GM21515 (cell line): ENCODE data around the gene UBE2U.

ENCODE experiments used
- ATAC-seq: cut with Tn5 transposase; IDR thresholded peaks from one replicate; pipeline ENCODE4 v1.9.1; 2021; ENCODE audit not compliant: unreplicated experiment

UBE2U gene

DNA sequence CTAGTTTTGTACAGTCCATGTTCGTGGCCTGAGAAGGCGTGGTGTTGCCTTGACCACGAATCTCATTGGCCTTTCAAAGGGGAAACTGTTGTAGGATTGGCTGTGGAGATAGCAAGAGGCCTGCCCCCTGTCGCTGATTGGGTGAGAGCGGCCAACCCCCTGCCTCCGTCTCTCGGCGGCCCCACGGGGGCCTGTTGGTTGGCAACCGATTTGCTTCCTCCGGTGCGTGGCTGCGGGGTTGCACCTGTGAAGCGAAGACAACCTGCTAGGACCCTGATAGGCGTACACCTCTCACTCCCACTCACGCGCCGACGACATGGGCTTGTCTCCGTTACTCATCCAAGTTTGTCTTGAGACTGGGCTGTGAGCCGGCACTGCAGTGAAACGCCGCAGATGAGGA is at the start of gene UBE2U:
UBE2U (plus strand) TSS at position 204 of the 400 bp plus-strand sequence. CDS start 428 bp downstream, outside the sequence.
- ATAC-seq, result no peak

DNA sequence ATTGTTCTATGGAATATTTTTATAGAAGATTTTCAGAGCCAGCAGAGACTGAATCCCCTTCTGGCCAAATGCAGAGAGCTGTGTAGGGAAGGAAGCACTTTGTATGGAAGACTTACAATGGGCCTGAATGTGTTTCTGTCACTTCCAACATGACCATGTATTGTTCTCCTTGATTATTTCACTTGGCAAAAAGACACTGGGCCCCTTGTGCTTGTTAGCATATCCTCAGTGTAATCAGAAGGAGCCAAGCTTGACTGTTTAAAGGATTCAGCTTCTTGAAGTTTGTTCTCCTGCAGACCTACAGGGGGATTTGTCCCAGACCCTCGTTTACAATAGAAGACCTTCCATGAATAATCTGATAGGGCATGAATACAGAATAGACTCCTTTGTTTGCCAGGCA is 48.1 kb upstream of the UBE2U start:
- ATAC-seq, result no peak

DNA sequence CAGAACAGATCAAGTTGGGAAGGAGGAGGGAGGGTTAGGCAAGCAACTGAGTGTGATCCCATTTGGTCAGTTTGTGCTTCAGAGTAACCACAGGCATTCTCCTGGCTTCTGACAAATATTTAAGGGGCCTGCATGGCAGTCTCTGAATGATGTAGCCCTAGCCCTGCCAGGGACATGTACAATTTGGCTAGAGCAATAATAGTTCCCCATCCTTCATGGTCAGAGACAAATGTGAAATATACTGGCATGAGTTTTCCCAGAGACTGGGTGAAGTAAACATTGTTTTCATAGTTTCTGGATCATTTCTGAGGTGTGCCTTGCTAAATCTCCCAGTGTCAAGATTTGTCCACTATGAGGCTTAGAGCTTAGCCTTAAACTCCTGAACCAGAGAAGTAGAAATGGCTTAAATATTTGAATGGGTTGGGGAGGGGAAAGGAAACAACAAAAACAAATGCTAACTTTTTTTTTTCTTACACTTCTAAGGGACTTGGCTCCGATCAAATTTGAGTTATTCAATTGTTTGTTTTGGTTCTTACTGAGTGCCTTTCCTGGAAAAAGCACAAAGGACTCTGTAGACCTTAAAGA is 42.0 kb upstream of the UBE2U start:
- ATAC-seq, result no peak

GRCh38 chr1:64162151-64162550 is 41.3 kb upstream of the UBE2U start:
- ATAC-seq, result no peak

GRCh38 chr1:64162804-64163203 is 40.6 kb upstream of the UBE2U start:
- ATAC-seq, result no peak

GRCh38 chr1:64163431-64163830 is 40.0 kb upstream of the UBE2U start:
- no peak for ATAC-seq

GRCh38 chr1:64163970-64164369 is 39.5 kb upstream of the UBE2U start:
- ATAC-seq, result no peak

GRCh38 chr1:64166629-64167028 is 36.8 kb upstream of the UBE2U start:
- no peak for ATAC-seq

DNA sequence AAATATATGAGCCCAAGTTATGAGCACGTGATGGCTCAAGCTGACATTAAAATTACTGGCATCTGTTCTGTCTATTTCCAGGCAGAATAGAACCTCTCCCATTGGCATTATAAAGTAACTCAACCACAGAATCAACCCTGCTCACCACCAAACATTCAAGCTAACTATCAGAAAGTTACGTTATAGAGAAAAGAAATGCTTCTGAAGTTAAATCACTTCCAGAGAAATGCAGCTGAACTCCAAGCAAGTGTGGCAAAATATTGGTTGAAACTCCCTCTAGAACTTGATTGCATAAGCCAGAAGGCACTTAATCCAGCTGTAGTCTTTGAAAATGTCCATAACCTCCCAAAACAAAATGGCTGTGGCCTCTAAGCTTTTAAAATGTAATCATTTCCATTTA is 36.2 kb upstream of the UBE2U start:
- ATAC-seq, result no peak

- no peak for ATAC-seq
Measured at GRCh38 chr1:64171246-64171645, 32.2 kb upstream of the UBE2U start.

DNA sequence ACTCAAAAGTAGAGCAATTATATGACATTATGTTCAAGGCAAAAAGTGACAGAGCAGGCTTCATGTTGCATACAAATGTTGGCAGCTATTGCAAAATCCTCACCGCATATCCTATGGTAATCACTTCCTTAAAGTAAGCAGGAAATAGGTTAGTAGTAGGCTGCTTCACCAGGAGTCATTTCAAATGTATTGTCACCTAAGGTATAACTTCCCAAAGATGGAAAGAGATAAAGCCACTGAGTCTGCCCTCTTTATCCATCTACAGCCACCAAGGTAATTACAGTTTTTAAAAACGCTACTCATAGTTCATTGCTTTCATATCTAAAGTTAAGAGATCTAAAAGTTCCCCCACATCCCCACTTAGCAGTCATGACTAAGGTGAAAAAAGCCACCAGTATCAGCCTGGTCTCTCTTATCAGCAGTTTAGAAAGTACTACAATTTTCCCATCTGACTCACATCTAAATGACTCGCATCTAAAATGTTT is 31.6 kb upstream of the UBE2U start:
- ATAC-seq, result peak; percentile 75

DNA sequence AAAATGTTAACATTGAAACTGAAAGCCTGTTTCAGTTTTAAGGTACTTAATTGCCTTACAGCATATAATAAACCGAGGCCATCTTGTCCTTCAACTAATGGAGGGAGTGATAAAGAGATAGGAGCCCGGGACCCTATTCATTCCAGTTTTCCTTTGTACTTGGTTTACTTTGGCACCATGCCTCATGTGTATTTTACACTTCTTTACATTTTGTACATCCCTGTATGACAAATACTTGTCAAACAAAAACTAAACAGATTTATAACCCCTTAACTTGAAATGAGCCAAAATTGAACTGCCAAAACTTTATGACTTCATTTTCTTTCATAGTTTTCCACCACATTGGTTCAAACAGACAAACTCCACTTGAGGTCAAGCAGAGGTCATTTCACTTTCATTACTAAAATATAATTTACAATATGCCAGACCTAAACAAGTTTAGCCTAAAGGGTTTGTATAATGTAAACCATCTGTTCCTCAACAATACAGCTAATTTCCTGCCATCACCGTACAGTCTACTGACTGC is 30.9 kb upstream of the UBE2U start:
- ATAC-seq, result peak; percentile 56

DNA sequence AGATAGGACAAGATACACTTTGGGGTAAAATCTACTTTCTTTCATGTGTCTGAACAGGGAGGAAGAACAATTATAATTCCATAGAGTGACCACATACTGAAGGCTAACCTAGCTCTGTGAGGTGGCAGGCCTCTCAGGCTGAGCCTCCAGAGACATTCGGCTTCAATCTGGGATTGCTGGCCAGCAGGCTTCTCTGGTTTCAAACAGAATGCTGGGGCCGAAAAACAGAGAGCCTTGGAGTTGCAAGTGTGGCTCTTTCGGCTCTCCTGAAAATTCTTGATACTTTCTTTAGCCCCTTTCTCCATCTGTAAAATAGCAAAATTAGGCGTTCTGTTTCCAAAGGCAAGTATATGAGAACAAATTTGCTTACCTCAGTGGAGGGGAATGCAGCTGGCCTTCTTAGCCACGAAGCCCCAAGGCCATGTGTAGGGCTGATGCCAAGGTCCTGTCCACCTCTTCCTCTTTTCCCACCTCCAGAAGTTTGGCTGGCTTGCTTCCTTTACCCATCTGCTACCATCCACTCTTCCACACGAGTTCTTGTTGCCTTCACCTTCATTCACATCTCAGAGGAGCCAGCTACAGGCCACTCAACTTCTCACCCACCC is 30.0 kb upstream of the UBE2U start:
- no peak for ATAC-seq

DNA sequence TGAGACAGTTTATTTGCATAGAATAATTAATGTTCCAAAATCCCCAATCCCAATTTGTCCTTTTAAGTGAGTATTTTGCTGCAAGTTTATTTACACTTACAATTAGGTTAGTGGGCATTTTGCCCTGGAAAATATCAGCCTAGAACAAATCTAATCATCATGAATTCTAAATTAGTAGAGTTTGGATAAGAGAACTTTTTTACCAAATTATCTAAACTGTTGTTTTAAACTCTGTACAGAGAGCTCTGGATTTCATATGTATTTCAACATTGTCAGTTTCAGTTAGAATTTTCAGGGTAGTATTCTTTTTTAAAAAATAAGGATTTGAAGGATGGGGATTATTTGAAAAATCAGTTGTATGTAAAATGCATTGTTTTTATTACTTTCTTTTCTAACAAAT is 27.8 kb upstream of the UBE2U start:
- ATAC-seq, result no peak

- ATAC-seq, result no peak
Measured at GRCh38 chr1:64176659-64177058, 26.8 kb upstream of the UBE2U start.

DNA sequence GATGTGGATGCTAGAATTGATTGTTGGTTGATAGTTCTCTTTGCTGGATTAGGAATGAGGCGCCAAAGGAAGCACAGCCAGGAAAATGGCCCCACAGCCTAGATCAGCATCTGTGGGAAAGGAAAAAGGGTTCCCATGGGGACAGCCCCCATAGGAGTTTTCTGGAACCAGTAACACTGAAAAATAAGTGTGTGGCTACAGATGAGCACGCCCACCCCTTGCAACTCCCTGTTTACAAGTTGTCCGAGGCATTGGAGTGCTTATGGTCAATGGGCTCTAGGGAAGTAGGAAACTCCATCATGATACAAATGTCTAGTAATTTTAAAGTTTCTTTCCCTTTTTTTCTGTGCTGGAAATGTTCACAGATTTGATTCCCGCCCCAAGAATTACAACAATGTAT is 23.8 kb upstream of the UBE2U start:
- ATAC-seq, result no peak

GRCh38 chr1:64182207-64182606 is 21.2 kb upstream of the UBE2U start:
- no peak for ATAC-seq

DNA sequence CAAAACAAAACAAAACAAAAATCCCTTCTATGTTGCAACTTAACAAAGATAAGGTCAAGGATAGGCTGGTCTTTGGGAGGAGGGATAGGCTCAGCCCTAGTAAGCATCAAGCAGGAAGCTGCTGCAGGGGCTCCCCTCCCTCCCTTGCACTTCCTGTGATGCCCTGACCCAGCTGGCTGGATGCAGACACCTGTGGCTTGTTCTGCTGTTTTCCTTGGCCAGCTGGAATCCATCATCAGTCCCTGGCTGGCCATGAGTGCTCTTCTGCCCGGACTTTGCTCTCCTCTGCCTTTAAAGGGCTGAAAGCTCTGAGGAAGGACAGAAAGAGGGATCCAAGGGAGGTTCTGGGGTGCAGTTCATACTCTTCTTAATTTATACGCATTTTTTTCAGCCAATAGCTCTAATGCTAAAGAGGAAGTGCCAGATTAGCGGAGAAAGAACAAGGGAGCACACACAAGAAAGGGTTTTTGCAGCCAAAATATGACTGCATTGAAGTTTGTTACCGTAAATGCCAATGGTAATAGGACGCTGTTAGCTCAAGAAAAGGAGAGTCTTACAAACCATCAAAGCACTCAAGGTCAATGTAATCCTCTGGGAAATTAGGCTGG is 19.9 kb upstream of the UBE2U start:
- ATAC-seq, result no peak

DNA sequence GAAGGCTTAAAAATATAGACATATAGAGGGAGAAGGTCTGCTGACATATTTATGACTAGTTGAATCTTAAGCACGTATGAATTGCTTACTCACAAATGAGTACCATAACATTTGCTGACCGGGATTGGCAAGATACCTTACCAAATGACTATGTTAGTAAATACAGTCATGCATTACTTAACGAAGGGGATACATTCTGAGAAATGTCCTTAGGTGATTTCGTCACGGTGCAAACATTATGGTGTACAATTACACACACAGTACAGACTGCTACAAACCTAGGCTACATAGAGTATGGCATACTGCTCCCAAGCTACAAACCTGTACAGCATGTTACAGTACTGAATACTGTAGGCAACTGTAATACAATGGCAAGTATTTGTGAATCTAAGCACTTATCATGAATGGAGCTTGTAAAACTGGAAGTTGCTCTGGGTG is 19.4 kb upstream of the UBE2U start:
- no peak for ATAC-seq

DNA sequence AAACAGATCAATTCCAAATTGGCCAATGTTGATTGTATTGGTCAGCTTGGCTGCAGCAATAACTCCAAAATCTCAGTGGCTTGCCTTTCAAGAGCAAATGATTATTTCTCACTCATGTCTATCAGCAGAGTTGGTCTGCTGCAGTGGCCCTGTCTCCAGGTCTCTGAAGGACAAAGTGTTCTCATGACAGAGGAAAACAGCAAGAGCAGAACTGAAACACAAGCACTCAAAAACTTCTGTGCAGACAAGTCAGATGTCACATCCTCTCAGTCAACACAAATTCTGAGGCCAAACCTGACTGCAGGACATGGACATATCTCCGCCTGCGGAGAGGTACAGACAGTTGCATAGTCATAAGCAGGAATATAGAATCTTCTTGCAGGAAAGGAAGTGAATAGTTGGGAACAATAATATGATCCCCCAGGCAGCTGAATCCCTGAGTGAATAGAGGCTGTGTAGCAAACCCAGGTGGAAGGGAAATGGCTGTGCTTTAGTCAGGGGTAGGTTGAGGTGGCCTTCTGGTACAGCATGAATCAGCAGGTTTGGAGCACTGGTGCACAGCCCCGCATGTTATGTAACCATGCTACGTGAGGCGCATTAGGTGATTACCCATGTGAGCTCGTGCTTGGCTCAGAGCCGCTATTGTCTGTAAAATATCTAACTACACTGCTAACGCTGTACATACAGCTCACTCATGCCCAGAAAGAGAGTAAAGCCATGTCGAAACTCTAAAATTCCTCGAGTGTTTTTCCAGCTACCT is 17.1 kb upstream of the UBE2U start:
- no peak for ATAC-seq

DNA sequence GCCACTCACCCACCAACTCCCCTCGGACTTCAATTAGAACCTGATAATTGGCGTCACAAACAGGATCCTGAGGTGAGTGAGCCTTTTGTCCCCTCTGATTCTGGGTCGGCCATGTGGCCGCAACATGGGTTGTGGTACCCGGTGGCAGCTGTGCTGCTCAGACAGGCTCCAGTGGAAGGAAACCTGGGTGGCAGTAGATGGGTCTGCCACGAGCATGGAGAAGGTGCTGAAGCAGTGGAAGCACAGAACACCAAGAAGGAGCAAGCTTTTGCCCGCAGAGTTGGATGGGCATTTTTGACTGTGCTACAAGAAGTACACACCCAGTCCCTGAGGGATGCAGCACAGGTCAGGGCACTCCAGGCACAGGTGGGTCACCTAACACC is 16.5 kb upstream of the UBE2U start:
- no peak for ATAC-seq

DNA sequence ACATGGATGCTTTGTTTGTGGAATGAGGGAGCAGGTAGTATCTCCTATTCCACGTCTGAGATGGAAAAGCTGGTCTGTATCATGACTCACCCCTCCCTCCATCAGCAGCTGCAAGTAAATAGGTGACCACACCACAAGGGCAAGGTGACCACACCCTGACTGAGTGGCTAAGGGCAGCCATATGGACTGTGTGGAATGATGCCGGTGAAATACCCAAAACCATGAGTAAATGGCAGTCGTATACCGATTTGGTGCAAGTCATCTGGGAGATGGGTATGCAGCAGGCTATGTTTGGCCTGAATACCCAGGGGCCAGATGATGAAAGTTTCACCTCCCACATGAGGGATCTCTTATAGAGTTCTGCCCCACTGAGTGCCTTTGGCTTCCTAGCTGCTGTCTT is 15.8 kb upstream of the UBE2U start:
- no peak for ATAC-seq
